Astrocyte of the cerebellum (primary cell): ENCODE measurements around the gene CDC42SE1.
A peak's percentile ranks its signal among the peaks of the same experiment; 100 is the strongest.

Source experiments
- DNase-seq: peaks from one replicate; pipeline ENCODE4 v3.0.0-alpha.2; 2011; ENCODE audit warnings: low read depth
- H3K4me3 ChIP-seq: 2 replicates; pipeline ENCODE4 v1.5.1; 2011; ENCODE audit warnings: mild to moderate bottlenecking, low read depth, low read length, moderate library complexity
- in situ Hi-C: cut with HindIII; loops from 2 replicates; pipeline ENCODE4 v1.10.0; 2017; ENCODE audit warnings: low sequenced_read_pairs
- TF ChIP-seq, protein P1 (sequence below): IDR thresholded peaks from 2 replicates; pipeline ENCODE4 v1.5.1; 2012; ENCODE audit warnings: low read length, low read depth, moderate library complexity, mild to moderate bottlenecking; ENCODE audit errors: missing control alignments

CDC42SE1 gene

DNA sequence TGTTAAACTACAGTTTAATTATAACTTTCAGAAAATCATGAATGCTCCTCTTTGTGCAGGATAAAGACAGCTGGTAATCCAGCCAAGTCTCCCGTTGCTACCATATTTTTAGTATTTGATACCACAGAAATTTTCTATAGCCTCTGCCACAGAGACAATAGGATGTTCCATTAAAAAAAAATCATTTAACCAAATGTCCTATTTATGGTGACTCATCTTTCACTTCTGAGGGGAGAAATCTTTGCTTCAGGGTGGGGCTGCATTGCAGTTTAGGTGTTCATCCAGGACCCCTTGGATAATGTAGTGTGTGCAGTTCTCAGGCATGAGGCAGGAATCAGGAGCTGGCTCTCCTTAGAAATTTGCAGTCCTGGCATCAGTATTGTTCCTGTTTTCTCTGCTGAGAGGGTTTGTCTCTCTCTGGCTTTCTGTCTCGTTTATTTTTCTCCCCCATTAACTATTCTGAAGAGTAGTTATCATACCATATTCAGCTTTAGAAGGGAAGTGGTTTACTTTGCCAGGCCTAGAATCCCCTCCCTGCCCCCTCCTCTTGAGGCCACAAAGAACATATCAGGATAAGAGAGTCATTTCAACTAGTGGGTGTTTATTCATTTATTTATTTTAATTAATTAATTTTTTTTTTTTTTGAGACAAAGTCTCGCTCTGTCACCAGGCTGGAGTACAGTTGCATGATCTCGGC, 48.1 kb downstream of the CDC42SE1 start:
- TF ChIP-seq, protein P1, sequence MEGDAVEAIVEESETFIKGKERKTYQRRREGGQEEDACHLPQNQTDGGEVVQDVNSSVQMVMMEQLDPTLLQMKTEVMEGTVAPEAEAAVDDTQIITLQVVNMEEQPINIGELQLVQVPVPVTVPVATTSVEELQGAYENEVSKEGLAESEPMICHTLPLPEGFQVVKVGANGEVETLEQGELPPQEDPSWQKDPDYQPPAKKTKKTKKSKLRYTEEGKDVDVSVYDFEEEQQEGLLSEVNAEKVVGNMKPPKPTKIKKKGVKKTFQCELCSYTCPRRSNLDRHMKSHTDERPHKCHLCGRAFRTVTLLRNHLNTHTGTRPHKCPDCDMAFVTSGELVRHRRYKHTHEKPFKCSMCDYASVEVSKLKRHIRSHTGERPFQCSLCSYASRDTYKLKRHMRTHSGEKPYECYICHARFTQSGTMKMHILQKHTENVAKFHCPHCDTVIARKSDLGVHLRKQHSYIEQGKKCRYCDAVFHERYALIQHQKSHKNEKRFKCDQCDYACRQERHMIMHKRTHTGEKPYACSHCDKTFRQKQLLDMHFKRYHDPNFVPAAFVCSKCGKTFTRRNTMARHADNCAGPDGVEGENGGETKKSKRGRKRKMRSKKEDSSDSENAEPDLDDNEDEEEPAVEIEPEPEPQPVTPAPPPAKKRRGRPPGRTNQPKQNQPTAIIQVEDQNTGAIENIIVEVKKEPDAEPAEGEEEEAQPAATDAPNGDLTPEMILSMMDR: no peak
- no peak overlapping the region for H3K4me3 ChIP-seq
- in situ Hi-C loops: no loop called here
- DNase-seq: no peak

DNA sequence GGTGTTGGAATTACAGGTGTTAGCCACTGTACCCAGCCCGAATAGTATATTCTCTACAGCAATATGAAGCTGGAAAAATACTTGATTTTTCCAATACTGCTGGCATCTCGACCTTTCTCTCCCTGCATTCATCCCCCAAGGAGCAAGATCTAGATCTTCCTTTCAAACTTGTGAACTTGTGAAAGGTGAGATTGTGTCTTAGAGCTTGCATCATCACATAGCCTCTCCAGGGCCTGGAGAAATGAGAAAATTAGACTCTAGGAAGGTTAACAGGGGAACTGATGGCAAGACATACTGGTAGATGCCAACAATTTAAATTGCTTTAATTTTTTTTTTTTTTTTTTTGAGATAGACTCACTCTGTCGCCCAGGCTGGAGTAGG, 49.1 kb downstream of the CDC42SE1 start:
- no peak overlapping the region for H3K4me3 ChIP-seq
- TF ChIP-seq, protein P1: no peak
- in situ Hi-C loops: no loop called here
- no peak for DNase-seq

DNA sequence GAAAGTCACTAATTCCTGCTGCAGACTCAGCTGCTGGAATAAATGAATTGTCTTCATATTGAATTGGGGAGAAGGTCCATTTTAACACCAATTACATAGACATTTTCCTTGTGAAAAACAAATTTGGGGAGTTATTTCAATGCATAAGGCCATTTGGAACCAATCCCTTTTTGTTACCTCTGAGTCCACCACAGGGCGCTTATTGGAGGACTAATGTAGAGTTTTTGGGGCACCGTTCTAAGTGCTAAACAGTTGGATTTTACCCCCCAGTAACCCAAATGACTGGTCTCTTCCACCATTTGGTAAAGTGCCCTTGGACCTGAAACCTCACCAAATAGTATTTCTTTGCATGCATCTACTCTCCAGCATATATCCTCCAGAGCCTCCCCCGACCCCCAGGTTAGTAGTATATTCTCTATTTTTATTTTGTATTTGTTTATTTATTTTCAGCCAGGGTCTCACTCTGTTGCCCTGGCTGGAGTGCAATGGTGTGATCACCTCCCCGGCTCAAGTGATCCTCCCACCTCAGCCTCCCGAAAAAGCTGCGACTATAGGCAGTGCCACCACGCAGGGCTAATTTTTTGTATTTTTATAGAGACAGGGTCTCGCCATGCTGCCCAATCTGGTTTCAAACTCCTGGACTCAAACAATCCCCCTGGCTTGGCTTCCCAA, 49.6 kb downstream of the CDC42SE1 start:
- in situ Hi-C loops: no loop called here
- no peak for DNase-seq
- H3K4me3 ChIP-seq: peak overlapping the region; percentile 92
- TF ChIP-seq, protein P1: no peak

DNA sequence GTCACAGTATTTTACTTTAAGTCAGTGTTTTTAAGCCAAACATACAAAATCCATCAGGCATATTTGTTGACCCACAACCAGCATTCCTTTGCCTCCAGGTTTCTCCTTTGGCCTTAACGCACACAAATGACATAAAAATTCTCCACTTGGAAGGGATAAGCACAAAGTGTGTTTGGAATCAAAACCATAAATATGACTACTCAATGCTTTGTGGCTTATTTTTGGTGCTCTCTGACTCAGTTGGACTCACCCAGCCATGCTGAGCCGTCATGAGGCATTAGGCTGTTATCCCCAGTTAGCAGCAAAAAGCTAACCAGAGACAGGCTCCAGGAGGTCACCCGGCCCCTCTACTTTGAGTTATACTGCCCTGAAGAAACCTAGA, 50.2 kb downstream of the CDC42SE1 start:
- peak; percentile 81 for DNase-seq
- in situ Hi-C loops: no loop called here
- TF ChIP-seq, protein P1: no peak
- peak overlapping the region; percentile 92 for H3K4me3 ChIP-seq

DNA sequence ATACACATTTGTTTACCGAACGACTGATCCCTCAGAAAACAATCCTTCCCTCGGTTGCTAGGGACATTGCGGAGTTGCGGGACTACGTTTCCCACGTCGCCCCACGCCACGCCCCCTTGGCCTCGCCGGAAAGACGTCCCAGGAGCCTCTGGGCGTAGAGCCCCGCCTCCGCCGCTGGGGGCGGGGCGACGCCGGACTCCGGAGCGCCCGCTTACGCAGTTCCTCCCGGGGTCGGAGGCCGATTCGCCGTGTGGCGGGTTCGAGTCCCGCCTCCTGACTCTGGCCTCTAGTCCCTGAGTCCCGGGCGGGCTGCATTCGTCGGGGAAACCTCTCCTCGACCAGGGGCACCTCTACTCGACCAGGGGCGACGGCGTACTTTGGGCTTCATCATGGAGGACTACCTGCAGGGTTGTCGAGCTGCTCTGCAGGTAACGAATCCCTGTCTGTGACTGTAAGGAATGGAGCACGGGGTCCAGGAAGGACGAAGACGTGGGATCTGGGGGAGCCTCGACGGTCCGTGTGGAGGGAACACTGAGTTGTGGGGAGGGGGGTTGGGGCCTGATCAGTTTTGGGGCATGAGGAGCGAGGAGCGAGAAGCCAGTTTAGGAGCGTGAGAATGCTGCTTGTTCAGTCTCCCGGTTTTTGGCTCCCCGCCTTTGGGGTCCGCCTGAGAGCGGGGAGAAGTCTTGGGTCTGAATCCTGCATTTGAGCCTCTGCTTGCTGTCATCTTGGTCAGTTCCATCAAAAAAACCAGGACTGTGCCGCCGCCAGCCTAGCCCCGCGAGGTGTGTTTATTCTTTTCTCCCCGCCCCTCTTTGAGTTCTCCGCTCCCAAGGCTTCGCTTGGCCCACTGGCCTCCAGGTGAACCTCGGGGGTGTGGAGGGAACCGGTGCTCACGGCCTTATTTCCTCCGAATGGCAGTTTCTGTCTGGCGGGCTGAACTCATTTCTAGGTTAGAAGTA, 50.9 kb downstream of the CDC42SE1 start, which contains the start of gene PRUNE1:
TSS of gene PRUNE1 (plus strand) at position 206 of the 962 bp plus-strand sequence. CDS start at position 390, 184 bp downstream.
- in situ Hi-C loops: no loop called here
- peak within 1 kb of the TSS; percentile 92 for H3K4me3 ChIP-seq
- TF ChIP-seq, protein P1: no peak
- peak; percentile 88 for DNase-seq

DNA sequence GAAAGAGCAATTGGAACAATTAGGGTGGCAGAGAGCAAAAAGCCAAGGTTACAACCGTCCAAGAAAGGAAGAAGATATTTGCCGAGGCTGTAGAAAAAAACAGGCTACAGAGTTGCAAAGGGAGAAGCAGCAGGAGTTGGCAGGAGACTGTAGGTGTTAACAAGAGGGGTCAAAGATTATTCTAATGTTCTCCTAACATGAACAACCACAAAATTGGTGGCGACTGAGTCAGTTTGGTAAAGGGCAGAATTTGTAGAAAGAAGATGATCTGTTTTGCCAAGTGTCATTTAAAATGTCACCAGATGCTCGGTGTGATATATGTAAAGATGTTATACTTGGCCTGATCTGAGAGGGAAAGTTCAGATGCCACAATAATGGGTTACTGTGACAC, 51.6 kb downstream of the CDC42SE1 start:
- in situ Hi-C loops: no loop called here
- TF ChIP-seq, protein P1: no peak
- no peak for DNase-seq
- H3K4me3 ChIP-seq: peak overlapping the region; percentile 92
